Prostate gland (tissue), 2 donors: Measurements from ENCODE around the gene TMC1.

ENCODE experiments used
- POLR2A ChIP-seq: fragments of 450-650 bp; IDR thresholded peaks from one replicate; pipeline ENCODE4 v1.6.1; 2016; ENCODE audit warnings: antibody characterized with exemption, mild to moderate bottlenecking
- TF ChIP-seq, protein P1 (sequence below), 4 experiments: fragments of 200-600 bp in 2 of 4; fragments of 450-650 bp in 2 of 4; sonication (generic) in 2 of 4; IDR thresholded peaks; 1 replicate in 3 of 4; 2 replicates in 1 of 4; pipeline ENCODE4 v1.5.1; 2016 to 2019; ENCODE audit warnings: antibody characterized with exemption in 4 of 4, mild to moderate bottlenecking in 2 of 4, moderate library complexity in 2 of 4

GRCh38 chr9:72684615-72685014 lies 163.2 kb downstream of the TMC1 start:
- TF ChIP-seq, protein P1, sequence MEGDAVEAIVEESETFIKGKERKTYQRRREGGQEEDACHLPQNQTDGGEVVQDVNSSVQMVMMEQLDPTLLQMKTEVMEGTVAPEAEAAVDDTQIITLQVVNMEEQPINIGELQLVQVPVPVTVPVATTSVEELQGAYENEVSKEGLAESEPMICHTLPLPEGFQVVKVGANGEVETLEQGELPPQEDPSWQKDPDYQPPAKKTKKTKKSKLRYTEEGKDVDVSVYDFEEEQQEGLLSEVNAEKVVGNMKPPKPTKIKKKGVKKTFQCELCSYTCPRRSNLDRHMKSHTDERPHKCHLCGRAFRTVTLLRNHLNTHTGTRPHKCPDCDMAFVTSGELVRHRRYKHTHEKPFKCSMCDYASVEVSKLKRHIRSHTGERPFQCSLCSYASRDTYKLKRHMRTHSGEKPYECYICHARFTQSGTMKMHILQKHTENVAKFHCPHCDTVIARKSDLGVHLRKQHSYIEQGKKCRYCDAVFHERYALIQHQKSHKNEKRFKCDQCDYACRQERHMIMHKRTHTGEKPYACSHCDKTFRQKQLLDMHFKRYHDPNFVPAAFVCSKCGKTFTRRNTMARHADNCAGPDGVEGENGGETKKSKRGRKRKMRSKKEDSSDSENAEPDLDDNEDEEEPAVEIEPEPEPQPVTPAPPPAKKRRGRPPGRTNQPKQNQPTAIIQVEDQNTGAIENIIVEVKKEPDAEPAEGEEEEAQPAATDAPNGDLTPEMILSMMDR (IDR thresholded peaks at IDR 0.05), result no peak
- no peak for TF ChIP-seq POLR2A
